OCI-LY3 (cell line): ENCODE results near the gene SYNDIG1.

Experiments
- CTCF ChIP-seq: fragments of 200-600, 300-600 bp; sonication (generic); IDR thresholded peaks from 2 replicates; pipeline ENCODE4 v1.5.1; 2014; ENCODE audit warnings: antibody characterized with exemption, low read length, low read depth
- EZH2phosphoT487 ChIP-seq: fragments of 200-600 bp; shearing (Covaris generic); IDR thresholded peaks from 2 replicates; pipeline ENCODE4 v1.6.1; 2018; ENCODE audit warnings: antibody characterized with exemption, mixed run types, low read depth

GRCh38 chr20:24565835-24566351, 96.5 kb downstream of the SYNDIG1 start:
- TF ChIP-seq CTCF (no peak), EZH2phosphoT487 (no peak)
